ENCODE results near the gene TGFBR1.

TGFBR1 gene

DNA sequence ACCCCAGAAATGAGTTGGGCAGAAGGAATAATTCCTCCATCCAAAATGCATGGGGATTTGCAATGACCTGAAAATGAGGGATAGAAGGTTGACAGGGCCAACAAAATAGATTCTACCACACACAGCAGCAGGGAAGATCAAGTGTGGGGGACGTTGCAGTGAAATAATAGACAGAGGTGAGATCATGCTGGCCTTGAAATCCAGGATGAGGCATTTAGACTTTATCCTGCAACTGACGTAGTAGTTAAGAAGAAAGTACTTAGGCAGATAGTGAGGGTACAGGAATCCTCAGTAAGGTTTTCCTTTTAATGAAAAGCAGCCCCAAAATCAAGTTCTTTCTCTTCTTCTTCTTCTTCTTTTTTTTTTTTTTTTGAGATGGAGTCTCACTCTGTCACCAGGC is 31.6 kb upstream of the TGFBR1 start:
- TF ChIP-seq, protein P1, sequence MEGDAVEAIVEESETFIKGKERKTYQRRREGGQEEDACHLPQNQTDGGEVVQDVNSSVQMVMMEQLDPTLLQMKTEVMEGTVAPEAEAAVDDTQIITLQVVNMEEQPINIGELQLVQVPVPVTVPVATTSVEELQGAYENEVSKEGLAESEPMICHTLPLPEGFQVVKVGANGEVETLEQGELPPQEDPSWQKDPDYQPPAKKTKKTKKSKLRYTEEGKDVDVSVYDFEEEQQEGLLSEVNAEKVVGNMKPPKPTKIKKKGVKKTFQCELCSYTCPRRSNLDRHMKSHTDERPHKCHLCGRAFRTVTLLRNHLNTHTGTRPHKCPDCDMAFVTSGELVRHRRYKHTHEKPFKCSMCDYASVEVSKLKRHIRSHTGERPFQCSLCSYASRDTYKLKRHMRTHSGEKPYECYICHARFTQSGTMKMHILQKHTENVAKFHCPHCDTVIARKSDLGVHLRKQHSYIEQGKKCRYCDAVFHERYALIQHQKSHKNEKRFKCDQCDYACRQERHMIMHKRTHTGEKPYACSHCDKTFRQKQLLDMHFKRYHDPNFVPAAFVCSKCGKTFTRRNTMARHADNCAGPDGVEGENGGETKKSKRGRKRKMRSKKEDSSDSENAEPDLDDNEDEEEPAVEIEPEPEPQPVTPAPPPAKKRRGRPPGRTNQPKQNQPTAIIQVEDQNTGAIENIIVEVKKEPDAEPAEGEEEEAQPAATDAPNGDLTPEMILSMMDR (IDR thresholded peaks at IDR 0.05; ENCODE audit: low read depth, low read length) = no peak
- Histone ChIP-seq H3K36me3 (no peaks in the 10 kb centered on the region), H3K27ac (no peak overlapping the region), H3K9me3 (ENCODE audit: severe bottlenecking) (no peaks in the 10 kb centered on the region), H3K27me3 (ENCODE audit: insufficient read depth, low read depth, severe bottlenecking) (no peaks in the 10 kb centered on the region), H3K4me3 (ENCODE audit: low read depth, low read length) (no peak overlapping the region)
- DNase-seq = no peak

DNA sequence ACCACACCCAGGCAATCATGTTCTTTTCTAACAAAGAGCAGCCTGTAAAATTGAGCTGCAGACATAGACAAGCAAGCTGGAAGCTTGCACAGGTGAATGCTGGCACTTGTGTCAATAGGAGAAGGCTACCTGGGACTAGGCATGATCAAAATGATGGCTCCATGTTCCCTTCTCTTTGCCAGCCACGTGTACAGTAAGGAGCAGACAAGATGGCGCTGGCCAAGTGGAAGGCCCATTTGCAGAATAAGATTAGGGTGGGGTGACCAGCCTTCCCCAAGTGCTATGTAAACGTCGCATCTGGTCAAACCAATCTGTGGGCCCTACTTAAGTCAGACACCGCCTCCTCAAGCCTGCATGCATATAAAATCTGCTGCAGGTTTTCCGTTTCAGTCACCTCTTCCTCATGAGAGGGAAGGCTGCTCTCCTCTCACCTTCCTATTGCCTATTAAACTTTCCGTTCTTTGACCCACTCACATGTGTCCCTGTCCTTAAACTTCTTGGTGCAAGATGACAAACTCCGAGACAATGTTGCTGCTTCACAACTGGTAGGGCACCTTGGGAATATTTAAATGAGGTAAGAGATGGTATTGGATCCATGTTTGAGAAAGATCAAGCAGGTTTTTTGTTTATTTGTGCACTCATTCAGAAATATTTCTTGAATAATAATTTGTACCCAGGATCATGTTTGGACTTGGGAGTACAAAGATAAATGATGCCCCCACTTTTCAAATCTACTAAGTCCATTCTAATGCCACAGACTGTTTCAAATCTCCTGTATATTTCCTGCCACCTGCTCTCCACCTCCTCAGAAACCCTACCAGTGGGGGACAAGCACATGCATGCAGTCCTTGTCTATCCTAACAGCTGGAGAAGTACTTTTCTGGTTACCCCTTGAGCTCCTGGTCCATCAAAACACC is 30.7 kb upstream of the TGFBR1 start:
- DNase-seq = no peak
- H3K27me3 ChIP-seq (ENCODE audit: insufficient read depth, low read depth, severe bottlenecking) = no peaks in the 10 kb centered on the region
- TF ChIP-seq, protein P1 (IDR thresholded peaks at IDR 0.05; ENCODE audit: low read depth, low read length) = no peak
- no peak overlapping the region for H3K4me3 ChIP-seq (ENCODE audit: low read depth, low read length)
- H3K27ac ChIP-seq = no peak overlapping the region
- H3K36me3 ChIP-seq = no peaks in the 10 kb centered on the region
- no peaks in the 10 kb centered on the region for H3K9me3 ChIP-seq (ENCODE audit: severe bottlenecking)

DNA sequence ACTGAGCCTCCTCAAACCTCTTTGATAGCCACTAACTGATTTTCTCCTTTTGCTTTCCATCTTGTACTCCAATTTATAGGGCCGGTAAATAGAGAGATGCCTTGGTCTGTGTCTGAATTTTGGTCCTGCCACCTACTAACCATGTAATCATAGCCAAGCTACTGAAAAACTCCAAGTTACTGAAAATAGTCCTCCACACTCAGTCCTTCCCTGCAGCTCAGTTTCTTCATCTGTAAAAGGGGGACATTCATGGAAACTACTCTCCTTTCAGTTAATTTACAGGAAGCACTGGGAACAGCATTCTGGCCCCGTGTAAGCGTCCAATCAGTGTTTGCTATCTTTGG is 30.0 kb upstream of the TGFBR1 start:
- DNase-seq = no peak
- H3K27ac ChIP-seq = no peak overlapping the region
- H3K27me3 ChIP-seq (ENCODE audit: insufficient read depth, low read depth, severe bottlenecking) = no peaks in the 10 kb centered on the region
- no peaks in the 10 kb centered on the region for H3K36me3 ChIP-seq
- no peak overlapping the region for H3K4me3 ChIP-seq (ENCODE audit: low read depth, low read length)
- no peaks in the 10 kb centered on the region for H3K9me3 ChIP-seq (ENCODE audit: severe bottlenecking)
- TF ChIP-seq, protein P1 (IDR thresholded peaks at IDR 0.05; ENCODE audit: low read depth, low read length) = no peak

DNA sequence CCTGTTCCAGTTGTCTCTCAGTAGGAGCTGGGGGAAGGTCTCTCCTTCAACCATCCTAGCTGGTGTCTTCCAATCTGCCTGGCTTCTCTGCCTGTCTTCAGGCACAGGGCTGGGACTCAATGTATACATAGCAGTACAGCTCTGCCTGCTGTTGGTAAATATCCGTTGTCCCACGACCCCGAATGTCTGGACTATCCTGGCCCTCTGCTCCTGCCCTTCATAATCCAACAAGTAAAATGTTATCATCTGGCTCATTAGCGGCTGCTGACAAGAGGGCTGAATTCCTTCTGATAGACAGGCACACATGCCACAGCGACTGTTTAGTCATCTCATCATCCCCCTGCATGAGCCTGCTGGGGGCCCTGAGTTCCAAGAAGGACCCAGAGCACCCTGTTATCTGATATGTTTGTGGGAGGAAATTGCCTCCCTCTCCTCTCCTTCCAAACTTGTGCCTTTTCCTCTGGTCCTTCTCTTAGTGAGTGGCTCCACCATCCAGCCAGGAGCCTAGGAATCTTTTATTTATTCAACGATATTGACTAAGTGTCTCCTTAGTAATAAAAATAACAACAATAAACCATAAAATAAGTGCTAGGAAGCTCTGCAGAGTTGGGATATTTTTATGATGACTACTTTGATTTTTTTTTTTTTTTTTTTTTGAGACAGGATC is 29.5 kb upstream of the TGFBR1 start:
- no peaks in the 10 kb centered on the region for H3K27me3 ChIP-seq (ENCODE audit: insufficient read depth, low read depth, severe bottlenecking)
- no peak overlapping the region for H3K27ac ChIP-seq
- no peak overlapping the region for H3K4me3 ChIP-seq (ENCODE audit: low read depth, low read length)
- no peaks in the 10 kb centered on the region for H3K36me3 ChIP-seq
- DNase-seq = no peak
- TF ChIP-seq, protein P1 (IDR thresholded peaks at IDR 0.05; ENCODE audit: low read depth, low read length) = no peak
- no peaks in the 10 kb centered on the region for H3K9me3 ChIP-seq (ENCODE audit: severe bottlenecking)

DNA sequence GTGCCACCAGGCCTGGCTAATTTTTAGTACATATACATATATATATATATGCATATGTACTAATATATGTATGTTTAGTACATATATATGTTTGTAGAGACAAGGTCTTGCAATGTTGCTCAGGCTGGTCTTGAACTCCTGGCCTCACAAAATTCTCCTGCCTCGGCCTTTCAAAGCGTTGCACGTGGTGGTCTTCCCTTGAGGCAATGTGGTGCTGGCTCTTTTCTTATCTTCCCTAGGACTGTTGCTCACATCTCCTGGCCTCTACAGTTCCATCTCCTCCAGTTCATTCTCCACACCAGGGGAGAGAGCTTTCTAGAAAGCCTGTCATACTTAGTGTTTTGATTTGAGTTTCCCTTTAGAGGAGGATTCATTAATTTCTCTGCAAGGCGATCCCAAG is 28.9 kb upstream of the TGFBR1 start:
- Histone ChIP-seq H3K36me3 (no peaks in the 10 kb centered on the region), H3K4me3 (ENCODE audit: low read depth, low read length) (no peak overlapping the region), H3K9me3 (ENCODE audit: severe bottlenecking) (no peaks in the 10 kb centered on the region), H3K27ac (no peak overlapping the region), H3K27me3 (ENCODE audit: insufficient read depth, low read depth, severe bottlenecking) (no peaks in the 10 kb centered on the region)
- DNase-seq = no peak
- TF ChIP-seq, protein P1 (IDR thresholded peaks at IDR 0.05; ENCODE audit: low read depth, low read length) = no peak

Measured in WERI-Rb-1 (cell line).